ENCODE results near the gene RBMS1. TPM values are rescaled to one million over a fixed set of nuclear protein-coding genes. Genes with fewer than 3 reads are reported as not detected.
"Not testable (repeated sequence)": the region's sequence is repeated elsewhere in the genome, so short reads cannot be mapped to it uniquely, and the experiment has no call there.

Gene RBMS1
- total RNA-seq, 3 donors from 2014 or later: 81.3 to 96.2 (median 92.1) TPM

- peaks cover 0 to 47% of the 10 kb centered on the region in 2 donors for H3K4me1 ChIP-seq
These were observed 124.3 kb downstream of the RBMS1 start for GRCh38 chr2:160368988-160369930.

GRCh38 chr2:160367887-160368286, 125.7 kb downstream of the RBMS1 start:
- H3K27ac ChIP-seq: peak overlapping the region; percentile 17 to 56
- intact Hi-C loops (cut with DNase I; ENCODE audit: low total_unique reads): no loop called here
- no peak for DNase-seq (ENCODE audit: low spot score in 2 of 2)
- peaks cover 0 to 44% of the 10 kb centered on the region in 2 donors for H3K4me1 ChIP-seq
- H3K4me3 ChIP-seq: peak overlapping the region in 1 of 3 donors; percentile 36
- H3K27me3 ChIP-seq: no peaks in the 10 kb centered on the region
- no peaks in the 10 kb centered on the region for H3K36me3 ChIP-seq
- no peaks in the 10 kb centered on the region for H3K9me3 ChIP-seq
- TF ChIP-seq POLR2A (IDR thresholded peaks at IDR 0.05) (no peak), POLR2AphosphoS5 (IDR thresholded peaks at IDR 0.05) (peak in 1 of 3 donors; percentile 21), CTCF (IDR thresholded peaks at IDR 0.05) (no peak)

More at GRCh38 chr2:160368988-160369930, 124.3 kb downstream of the RBMS1 start:
- Histone ChIP-seq H3K9me3 (no peaks in the 10 kb centered on the region), H3K36me3 (no peaks in the 10 kb centered on the region), H3K27ac (peak overlapping the region; percentile 17 to 50), H3K4me3 (no peak overlapping the region), H3K27me3 (no peaks in the 10 kb centered on the region)
- intact Hi-C loops (cut with DNase I; ENCODE audit: low total_unique reads): no loop called here
- TF ChIP-seq CTCF (IDR thresholded peaks at IDR 0.05): no peak
- TF ChIP-seq POLR2AphosphoS5 (IDR thresholded peaks at IDR 0.05): no peak
- no peak for TF ChIP-seq POLR2A (IDR thresholded peaks at IDR 0.05)
- no peak for DNase-seq (ENCODE audit: low spot score in 2 of 2)

GRCh38 chr2:160367139-160367538, 126.5 kb downstream of the RBMS1 start:
- peaks cover 0 to 39% of the 10 kb centered on the region in 2 donors for H3K4me1 ChIP-seq
- H3K9me3 ChIP-seq; intact Hi-C loops (cut with DNase I; ENCODE audit: low total_unique reads); H3K36me3 ChIP-seq; H3K4me3 ChIP-seq; H3K27me3 ChIP-seq; H3K27ac ChIP-seq; DNase-seq (ENCODE audit: low spot score in 2 of 2): not testable (repeated sequence)

GRCh38 chr2:160366474-160366873, 127.1 kb downstream of the RBMS1 start:
- Histone ChIP-seq H3K27ac (no peak overlapping the region), H3K4me3 (no peak overlapping the region), H3K36me3 (no peaks in the 10 kb centered on the region), H3K27me3 (no peaks in the 10 kb centered on the region), H3K4me1 (peaks cover 0 to 32% of the 10 kb centered on the region in 2 donors), H3K9me3 (no peaks in the 10 kb centered on the region)
- no peak for DNase-seq (ENCODE audit: low spot score in 2 of 2)
- intact Hi-C loops (cut with DNase I; ENCODE audit: low total_unique reads): no loop called here
- TF ChIP-seq POLR2AphosphoS5 (IDR thresholded peaks at IDR 0.05): no peak
- TF ChIP-seq CTCF (IDR thresholded peaks at IDR 0.05): no peak
- TF ChIP-seq POLR2A (IDR thresholded peaks at IDR 0.05): no peak

GRCh38 chr2:160365716-160366367, 127.8 kb downstream of the RBMS1 start:
- peaks cover 0 to 26% of the 10 kb centered on the region in 2 donors for H3K4me1 ChIP-seq
- no peaks in the 10 kb centered on the region for H3K27me3 ChIP-seq
- TF ChIP-seq CTCF (IDR thresholded peaks at IDR 0.05) (no peak), POLR2A (IDR thresholded peaks at IDR 0.05) (no peak), POLR2AphosphoS5 (IDR thresholded peaks at IDR 0.05) (no peak)
- H3K4me3 ChIP-seq: no peak overlapping the region
- peak overlapping the region; percentile 8 to 41 for H3K27ac ChIP-seq
- H3K36me3 ChIP-seq: no peaks in the 10 kb centered on the region
- intact Hi-C loops (cut with DNase I; ENCODE audit: low total_unique reads): no loop called here
- no peak for DNase-seq (ENCODE audit: low spot score in 2 of 2)
- no peaks in the 10 kb centered on the region for H3K9me3 ChIP-seq

All from breast epithelium (tissue), 4 donors.